Activated CD4-positive, alpha-beta T cell treated with anti-CD3 and anti-CD28 coated beads, Interleukin-10, Interleukin-2, amounts not matched to agents 100 ng/mL and 50 ng/mL, durations not matched to agents 16 hours and 8 hours (primary cell): ENCODE measurements around the gene RFX6.
"Not testable (repeated sequence)": the region's sequence is repeated elsewhere in the genome, so short reads cannot be mapped to it uniquely, and the experiment has no call there.

ENCODE experiments used
- DNase-seq: peaks from one replicate; pipeline ENCODE4 v3.0.0-alpha.2; 2020

The RFX6 gene, protein sequence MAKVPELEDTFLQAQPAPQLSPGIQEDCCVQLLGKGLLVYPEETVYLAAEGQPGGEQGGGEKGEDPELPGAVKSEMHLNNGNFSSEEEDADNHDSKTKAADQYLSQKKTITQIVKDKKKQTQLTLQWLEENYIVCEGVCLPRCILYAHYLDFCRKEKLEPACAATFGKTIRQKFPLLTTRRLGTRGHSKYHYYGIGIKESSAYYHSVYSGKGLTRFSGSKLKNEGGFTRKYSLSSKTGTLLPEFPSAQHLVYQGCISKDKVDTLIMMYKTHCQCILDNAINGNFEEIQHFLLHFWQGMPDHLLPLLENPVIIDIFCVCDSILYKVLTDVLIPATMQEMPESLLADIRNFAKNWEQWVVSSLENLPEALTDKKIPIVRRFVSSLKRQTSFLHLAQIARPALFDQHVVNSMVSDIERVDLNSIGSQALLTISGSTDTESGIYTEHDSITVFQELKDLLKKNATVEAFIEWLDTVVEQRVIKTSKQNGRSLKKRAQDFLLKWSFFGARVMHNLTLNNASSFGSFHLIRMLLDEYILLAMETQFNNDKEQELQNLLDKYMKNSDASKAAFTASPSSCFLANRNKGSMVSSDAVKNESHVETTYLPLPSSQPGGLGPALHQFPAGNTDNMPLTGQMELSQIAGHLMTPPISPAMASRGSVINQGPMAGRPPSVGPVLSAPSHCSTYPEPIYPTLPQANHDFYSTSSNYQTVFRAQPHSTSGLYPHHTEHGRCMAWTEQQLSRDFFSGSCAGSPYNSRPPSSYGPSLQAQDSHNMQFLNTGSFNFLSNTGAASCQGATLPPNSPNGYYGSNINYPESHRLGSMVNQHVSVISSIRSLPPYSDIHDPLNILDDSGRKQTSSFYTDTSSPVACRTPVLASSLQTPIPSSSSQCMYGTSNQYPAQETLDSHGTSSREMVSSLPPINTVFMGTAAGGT

DNA sequence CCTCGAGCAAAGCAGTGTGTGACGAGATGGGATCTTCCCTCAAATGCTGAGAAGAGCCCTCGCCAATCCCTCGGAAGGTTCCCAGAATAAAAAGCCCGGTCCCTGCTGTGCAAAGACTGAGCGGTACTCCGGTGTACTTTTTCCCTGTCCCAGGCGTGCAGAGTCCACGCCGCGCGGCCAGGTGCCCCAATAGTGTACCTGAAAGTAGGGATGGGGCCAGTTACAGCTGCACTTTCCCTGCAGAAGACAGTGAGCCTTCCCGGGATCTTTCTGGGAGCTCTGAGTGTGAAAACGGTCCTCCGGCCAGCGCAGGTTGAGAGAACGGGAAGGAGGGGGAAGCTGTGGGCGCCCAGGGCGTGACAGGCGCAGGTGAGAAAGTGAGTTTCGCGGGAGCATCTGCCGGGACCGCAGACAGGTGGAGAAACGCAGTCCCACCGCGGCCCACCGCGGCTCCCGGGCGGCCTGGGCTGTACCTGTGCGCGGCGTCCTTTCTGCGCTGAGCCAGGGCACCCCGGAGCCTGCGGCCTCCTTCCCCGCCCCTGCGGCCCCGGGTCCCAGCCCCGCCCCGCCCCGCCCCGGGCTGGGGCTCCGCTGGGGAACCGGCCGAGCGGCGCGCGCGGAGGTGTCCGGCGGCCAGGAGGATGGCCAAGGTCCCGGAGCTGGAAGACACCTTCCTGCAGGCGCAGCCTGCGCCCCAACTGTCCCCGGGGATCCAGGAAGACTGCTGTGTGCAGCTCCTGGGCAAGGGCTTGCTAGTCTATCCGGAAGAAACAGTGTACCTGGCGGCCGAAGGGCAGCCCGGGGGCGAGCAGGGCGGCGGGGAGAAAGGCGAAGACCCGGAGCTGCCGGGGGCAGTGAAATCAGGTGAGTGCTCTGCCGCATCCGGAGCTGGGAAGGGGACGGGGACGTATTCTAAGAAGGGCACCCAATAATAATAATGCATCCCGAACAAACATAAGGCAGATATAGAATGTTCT is at the start of gene RFX6:
Gene RFX6, plus strand, starts transcription at position 608 of the 977 bp plus-strand sequence. Its CDS starts 34 bp downstream, at position 642.
- DNase-seq = no peak

DNA sequence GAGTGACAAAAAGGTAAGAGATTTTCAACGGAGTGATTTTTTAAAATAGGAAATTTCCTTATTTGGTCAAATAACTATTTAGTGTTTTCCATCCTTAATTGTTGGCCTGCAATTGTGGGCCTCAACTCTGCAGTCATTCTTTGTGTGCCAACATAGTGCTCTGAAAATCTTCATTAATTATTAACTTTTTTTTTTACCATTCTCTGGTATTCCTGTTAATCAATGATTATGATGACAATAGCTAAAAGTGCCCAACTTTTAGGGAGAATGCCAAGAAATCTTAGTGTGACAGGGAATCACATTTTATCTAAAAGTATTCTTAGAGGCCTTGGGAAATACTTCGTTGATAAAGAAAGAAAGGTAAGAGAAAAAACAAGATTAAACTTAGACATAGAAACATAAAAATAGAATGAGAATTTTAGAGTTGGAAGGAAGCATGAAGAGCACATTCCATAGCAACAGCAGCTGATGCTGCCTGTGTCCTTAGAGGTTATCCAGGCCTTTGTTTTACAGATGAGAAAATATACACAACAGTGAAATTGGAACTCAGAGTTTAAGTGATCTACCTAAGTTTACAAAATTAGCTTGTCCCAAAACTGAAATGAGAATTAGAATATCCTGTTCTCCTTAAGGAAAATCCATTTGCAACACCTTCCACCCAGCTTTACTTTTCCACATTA is 49.3 kb upstream of the RFX6 start:
- DNase-seq = no peak

DNA sequence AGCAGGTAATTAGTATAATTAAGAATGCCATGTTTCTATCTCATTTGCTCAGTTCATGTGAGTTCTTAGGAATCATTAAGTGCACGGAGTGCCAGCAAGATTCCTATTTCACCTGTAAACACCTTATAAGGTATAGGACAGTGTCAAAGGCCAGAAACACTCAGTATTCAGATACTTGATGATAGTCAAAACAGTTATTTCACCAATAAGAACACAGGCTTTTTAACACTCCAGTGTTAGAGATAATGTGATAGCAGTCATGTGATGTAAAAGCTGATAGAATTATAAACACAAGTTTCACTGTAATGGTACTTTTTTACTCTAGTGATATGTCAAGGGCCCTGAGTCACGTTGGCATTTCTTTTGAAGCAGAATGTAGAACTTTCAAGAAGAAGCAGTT is 48.1 kb upstream of the RFX6 start, which contains the start of gene GPRC6A:
Gene GPRC6A, minus strand, starts transcription at position 101 of the 400 bp plus-strand sequence. Its CDS starts 70 bp downstream, at position 31.
- DNase-seq = no peak

DNA sequence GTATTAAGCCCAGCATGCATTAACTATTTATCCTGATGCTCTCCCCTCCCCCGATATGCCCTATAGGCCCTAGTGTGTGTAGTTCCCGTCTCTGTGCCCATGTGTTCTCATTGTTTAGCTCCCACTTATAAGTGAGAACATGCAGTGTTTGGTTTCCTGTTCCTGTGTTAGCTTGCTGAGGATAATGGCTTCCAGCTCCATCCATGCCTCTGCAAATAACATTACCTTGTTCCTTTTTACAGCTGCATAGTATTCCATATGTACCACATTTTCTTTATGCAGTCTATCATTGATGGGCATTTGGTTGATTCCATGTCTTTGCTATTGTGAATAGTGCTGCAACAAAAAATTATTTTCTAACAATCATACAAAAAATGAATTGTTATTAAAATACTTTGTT is 42.5 kb upstream of the RFX6 start:
- not testable (repeated sequence) for DNase-seq

DNA sequence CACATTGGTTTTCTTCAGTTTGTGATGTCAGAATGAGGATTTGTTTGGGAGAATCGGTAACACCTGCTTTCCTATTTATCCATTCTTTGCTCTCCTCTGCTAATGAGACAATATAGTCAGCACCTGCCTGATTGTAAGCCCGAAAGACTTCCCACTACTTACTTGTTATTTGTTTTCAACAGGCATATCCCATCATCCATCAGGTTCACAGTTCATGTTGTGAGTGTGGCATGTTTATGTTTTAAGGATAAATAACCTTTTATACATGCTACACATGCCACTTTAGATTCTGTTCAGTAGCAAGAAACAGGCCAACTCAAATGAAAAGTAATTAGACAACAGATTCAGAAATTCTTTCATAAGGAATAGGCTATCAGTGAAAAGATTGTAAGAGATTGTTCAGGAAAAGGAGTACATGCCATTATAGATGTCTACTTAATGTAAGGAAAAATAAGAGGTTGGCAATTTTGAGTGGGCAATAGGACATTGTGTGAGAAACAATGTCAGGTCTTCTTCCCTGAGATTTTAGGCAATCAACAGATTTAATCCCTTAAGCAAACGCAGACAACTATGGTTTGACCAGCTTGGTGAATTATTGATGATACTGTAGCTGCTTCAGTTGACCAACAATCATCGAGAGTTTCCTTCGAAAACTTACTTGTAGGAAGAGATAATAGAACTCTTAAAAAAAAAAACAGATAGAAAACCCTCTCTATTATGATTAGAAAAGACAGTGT is 40.3 kb upstream of the RFX6 start:
- no peak for DNase-seq

DNA sequence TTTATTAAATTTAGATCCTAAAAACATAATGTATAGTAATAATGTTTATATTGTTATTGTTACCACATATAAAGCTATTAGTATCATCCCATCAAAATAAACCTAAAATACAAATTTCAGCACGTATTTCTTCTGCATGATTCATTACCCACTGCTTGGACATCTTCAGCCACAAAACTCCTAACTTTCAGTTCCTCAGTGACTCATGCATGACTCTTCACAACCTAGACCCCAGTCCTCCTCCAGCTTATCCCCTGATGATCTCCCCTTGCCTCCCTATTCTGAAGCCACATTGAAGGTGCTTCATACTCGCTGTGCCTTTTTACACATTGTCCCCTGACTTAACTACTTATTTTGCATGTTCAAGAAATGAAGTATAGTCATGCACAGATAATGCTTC is 37.0 kb upstream of the RFX6 start:
- no peak for DNase-seq

DNA sequence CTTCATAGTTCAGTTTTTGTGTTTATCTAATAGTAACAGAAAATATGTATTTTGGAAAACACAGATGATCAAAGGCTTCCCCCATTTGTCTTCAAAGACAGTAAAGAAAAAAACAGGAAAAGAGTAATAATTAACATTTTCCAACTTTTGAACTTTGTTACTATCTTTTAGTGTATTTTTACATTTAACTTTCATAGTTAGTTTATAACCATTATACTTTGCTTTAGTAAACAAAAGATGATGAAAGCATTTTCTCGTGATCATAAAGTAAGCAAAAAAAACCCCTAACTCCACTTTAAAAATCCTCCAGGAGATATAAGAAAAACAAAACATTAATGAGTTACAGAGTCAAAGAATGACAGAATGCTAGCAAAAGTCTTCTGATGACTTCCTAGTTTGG is 34.6 kb upstream of the RFX6 start:
- DNase-seq = no peak

DNA sequence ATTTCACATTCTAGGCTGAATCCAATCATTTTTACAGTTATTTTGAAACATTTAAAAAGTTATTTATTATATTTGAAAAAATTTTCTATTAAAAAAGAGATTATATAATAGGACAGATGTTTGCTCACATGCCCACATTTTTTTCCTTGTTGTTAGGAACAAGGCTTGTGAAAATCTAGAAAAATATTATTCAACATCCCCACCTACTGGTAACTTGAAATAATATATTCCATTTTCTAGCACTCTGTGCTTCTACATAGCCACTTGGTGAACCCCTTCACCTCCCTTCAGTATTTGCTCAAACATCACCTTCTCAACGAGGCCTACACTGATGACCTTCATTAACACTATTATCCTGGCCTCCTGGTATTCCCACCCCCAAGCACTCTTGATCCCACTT is 29.8 kb upstream of the RFX6 start:
- DNase-seq = peak; percentile 9

DNA sequence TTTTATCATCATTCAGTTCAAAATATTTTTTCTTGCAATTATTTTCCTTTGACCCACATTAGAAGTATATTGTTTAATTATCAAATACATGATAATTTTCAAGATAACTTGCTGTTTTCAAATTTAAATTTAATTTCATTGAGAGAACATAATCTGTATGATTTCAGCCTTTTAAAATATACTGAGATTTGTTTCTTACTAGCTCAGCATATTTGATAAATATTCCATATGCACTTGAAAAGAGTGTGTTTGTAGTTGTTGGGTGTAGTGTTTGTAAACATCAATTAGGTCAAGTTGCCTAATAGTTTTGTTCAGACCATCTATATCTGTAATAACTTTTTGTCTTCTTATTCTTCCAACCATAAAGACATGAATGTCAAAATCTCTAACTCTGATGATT is 19.0 kb upstream of the RFX6 start:
- no peak for DNase-seq

DNA sequence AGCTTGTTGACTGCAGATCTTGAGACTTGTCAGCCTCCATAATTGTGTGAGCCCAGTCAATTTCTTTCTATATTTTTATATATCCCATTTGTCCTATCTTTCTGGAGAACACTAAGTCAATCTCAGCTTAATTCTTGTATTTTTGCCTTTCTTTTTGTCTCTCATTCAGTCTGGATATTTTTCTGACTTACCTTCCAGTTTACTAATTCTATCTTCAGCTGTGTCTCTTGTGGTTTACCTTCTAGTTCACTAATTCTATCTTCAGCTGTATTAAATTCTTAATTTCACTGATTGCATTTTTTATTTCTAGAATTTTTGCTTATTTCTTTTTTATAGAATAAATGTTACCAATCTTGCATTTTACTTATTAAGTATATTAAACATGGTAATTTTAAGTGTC is 17.8 kb upstream of the RFX6 start:
- no peak for DNase-seq

DNA sequence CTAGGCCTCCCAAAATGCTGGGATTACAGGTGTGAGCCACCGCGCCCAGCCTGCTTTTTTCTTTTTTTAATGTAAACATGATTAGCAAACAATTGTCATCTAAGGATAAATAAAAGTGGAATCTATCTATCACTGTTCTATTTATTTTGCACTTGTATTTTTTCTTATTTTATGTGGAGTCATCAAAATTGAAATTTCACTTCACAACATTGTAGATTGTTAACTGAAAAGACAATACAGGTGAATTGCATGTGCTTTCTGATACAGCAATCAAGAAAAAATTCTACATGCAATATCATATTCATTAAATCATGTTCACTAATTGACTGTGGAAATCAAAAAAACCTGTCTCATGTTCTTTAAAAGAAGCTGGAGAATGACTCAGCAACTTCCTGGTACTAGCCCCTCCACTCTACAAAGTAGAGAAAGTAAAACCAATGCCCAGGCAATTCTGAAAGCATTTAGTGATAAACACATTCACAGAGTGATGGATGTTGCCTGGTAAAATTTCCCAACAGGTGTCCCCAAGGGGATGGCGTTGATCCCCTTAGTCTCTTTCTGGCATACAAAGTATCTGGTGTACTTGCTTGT is 10.7 kb upstream of the RFX6 start:
- DNase-seq = peak; percentile 39

DNA sequence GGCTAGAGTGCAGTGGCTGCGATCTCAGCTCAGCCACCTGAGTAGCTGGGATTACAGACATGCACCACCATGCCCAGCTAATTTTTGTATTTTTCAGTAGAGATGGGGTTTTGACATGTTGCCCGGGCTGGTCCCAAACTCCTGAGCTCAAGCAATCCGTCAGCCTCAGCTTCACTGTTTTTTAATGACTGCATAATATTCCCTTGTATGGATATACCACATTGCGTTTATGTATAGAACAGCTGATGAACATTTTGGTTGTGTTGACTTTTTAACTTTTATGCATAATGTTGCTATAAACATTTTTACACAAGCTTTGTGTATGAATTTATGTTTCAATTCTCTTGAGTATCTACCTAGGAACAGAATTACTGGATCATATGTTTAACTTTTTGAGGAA is 4.3 kb upstream of the RFX6 start:
- DNase-seq = no peak

DNA sequence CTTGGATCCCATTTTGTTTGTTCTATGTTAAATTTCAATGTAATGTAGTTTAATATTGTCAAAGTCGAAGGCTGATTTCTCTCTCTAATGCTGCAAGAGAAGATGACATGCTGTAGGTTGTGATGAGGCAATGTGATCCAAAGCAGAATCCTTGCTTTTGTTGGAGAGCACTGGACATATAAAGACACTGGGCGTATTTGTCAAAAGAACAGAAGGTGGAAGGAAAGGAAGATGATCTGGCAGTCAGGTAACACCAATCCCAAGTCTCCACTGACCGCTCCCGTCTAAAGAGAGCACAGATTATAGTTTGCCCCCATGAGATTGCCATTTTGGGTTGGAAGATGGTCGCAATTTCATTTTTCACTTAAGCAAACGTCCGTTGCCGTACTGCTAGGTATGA is 935 bp upstream of the RFX6 start:
- no peak for DNase-seq

DNA sequence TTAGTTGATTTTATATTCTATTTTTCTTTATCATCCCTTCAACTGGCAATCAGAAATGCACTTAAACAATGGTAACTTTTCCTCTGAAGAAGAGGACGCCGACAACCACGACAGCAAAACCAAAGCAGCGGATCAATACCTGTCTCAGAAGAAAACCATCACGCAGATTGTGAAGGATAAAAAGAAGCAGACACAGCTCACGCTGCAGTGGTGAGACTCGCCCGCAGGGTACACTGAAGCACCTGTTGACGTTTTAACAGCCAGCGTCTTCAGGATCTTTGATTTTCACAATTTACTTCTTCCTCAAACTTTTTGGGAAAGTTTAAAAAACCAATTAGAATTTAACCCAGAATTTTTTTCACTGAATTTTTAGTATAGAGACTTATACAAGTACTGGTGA is 701 bp downstream of the RFX6 start:
- DNase-seq = no peak

DNA sequence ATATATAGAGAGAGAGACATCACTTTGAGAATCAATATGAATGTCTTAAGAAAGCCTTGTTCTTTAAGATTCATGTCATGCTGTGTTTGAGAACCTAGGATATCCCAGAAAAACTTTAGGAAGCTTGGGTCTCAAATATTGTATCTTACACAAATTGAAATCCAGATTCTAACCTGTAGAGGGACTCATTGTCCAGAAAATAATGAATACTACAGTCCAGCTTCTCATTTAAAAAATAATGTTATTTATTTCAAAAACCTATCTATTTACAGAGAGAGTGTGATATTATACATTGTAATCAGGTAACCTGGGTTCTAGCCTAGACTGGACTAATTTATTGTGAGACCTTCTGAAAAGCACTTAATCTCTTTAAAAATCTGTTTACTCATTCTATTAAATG is 4.2 kb downstream of the RFX6 start:
- DNase-seq = no peak

DNA sequence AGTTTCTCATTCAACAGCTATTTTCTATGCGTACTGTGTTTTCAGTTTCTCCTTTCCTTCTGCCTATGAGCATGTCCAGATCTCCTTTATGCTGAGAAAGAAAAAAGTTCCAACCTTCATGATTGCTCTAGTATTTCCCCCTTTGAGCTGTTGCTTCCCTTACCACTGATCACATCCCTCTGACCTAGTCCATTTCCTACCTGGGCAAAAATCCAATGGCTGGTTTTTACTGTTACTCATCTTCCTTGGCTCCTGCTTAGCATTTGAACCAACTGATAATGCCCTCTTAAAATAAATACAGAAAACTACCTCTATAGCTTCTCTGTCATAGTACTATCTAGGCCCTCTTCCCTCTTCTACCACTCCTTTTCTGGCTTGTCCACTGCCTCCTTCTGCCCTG is 6.0 kb downstream of the RFX6 start:
- no peak for DNase-seq

DNA sequence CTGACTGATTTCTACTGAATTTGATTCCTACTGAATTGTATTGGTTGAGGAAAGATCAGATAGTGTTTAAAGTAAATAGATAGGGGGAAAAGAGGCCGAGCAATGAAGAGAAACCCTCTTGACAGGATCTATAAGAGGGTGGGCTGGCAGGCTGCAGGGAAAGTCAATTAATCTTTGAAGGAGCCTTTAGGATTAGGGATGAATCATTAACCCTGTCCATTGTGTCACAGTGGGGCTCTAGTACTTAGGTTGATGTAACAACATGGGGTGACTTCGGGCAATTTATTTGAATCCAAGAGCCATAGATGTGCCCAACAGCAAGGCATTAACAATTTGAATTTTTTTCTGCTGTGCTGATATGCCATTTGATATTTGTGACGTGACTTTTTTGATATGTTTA is 7.5 kb downstream of the RFX6 start:
- DNase-seq = no peak

DNA sequence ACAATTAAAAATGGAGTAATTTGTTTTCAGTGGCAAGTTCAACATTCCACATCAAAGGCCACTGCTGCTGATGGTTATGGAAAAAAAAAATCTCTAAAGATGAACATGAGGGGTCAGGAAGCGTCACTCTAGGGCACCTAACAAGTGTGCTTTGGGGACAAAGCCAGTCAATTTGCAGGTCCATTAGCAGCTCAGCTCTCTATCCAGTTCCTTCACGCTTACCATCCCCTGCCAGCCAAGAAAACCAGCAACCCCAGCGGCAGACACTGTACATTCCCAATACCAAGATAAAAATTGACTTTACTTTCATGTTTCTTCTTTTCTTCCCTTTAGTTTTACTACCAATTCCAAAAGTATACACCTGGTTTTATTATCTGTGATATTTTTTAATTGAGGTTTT is 10.1 kb downstream of the RFX6 start:
- DNase-seq = no peak

DNA sequence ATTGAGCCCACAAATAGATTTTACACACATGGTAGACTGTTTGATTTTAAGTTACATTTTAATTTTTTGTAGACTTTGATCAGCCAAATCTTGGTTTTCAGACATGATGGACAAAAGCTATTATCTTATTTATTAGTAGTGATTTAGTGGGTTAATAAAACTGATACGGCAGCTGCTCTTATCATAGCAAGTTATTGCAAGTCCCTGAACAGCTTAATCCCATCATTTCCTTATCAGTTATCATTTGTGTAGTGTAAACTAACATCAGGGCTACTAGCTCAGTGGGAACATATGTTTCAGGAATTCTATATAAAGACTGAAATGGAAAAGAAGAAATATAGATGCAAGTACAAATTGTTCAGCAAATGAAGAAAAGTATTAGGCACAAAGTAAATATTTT is 10.9 kb downstream of the RFX6 start:
- DNase-seq = no peak

DNA sequence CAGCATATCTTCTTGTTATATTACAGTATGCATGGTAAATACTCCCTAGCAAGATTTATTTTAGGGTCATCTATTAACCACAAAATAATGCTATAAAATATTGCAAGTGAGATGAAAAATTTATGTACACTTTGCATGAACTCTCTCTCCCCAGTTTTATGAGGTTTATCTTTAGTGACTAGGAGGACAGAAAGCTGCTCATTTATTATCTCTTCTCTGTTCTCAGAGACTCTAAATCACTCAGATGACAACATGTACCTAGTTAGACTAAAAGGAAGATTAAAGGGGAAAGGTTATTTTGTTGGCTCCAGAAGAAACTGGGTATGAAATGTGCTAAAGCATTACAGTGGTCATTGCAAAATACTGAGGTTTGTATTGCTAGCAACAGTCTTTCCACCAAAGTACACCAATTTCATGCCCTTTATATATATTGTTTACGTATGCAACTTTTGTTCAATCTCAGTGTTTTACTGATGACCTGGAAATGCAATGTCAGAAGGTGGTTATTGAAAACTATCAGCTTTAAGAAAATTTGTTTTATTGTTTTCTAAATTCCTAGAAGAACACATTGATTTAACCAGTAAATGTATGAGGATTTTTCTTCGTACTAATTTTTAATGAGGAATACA is 11.8 kb downstream of the RFX6 start:
- DNase-seq = no peak
